Glomerular visceral epithelial cell (primary cell): ENCODE measurements around the gene COLEC12.

Experiments
- DNase-seq: peaks from one replicate; pipeline ENCODE4 v3.0.0-alpha.2; 2016; ENCODE audit errors: extremely low spot score

Gene COLEC12

GRCh38 chr18:362311-363290 is 137.9 kb downstream of the COLEC12 start:
- peak; percentile 63 for DNase-seq

GRCh38 chr18:361941-362310 is 138.6 kb downstream of the COLEC12 start:
- DNase-seq = peak; percentile 89

- DNase-seq = no peak
Measured at GRCh38 chr18:361100-361732, 139.3 kb downstream of the COLEC12 start.

GRCh38 chr18:360676-361075 is 139.8 kb downstream of the COLEC12 start:
- no peak for DNase-seq

- no peak for DNase-seq
Measured at GRCh38 chr18:356778-357177, 143.7 kb downstream of the COLEC12 start.

- no peak for DNase-seq
Measured at GRCh38 chr18:355678-356077, 144.8 kb downstream of the COLEC12 start.

GRCh38 chr18:354471-354870 is 146.0 kb downstream of the COLEC12 start:
- DNase-seq = no peak

- peak; percentile 33 for DNase-seq
Measured at GRCh38 chr18:354003-354402, 146.5 kb downstream of the COLEC12 start.

GRCh38 chr18:352438-352837 is 148.1 kb downstream of the COLEC12 start:
- no peak for DNase-seq

GRCh38 chr18:350953-351572 is 149.4 kb downstream of the COLEC12 start:
- no peak for DNase-seq

- DNase-seq = no peak
Measured at GRCh38 chr18:346600-346999, 153.9 kb downstream of the COLEC12 start.

GRCh38 chr18:341102-341501 is 159.4 kb downstream of the COLEC12 start:
- DNase-seq = no peak

- no peak for DNase-seq
Measured at GRCh38 chr18:340044-340443, 160.5 kb downstream of the COLEC12 start.

- DNase-seq = no peak
Measured at GRCh38 chr18:339200-339599, 161.3 kb downstream of the COLEC12 start.

GRCh38 chr18:336713-337112 is 163.8 kb downstream of the COLEC12 start:
- no peak for DNase-seq

GRCh38 chr18:335733-336132 is 164.8 kb downstream of the COLEC12 start:
- no peak for DNase-seq

GRCh38 chr18:334575-335132 is 165.8 kb downstream of the COLEC12 start:
- DNase-seq = no peak

GRCh38 chr18:332721-333510 is 167.6 kb downstream of the COLEC12 start:
- no peak for DNase-seq

- DNase-seq = no peak
Measured at GRCh38 chr18:332007-332406, 168.5 kb downstream of the COLEC12 start.

GRCh38 chr18:331221-331821 is 169.2 kb downstream of the COLEC12 start:
- DNase-seq = no peak

- DNase-seq = no peak
Measured at GRCh38 chr18:328928-329327, 171.6 kb downstream of the COLEC12 start.
